ENCODE results near the gene XRCC6. TPM values are rescaled to one million over a fixed set of nuclear protein-coding genes. Genes with fewer than 3 reads are reported as not detected.

XRCC6 gene
- total and polyA plus RNA-seq, 2 of the 13 experiments (the other 11 are each of a cell fraction or from before 2014, with no cell fraction given): 124 to 625 TPM

DNA sequence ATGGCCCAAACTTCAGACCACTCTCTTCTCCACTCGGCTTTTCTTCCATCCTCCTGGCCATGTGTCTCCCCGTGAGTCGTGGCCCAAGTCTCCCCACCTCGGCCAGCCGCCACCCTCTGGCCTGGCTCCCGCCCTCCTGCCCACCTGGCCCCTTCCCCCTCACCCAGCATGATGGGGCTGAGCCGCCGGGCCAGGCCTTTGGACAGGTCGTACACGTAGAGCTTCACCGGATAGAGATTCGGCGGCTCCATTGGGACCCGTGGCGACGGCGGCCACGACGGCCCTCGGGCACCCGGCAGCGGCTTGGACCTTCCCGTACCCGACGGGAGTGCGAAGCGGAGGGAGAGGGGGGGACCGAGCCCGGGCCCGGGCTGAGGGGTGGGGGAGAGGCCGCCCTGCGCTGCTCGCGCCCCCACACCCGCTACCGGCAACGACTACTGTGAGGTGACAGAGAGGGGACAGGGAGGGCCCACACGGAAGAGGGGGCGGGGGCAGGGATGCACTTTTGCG, 451 bp upstream of the XRCC6 start, which contains the start of gene DESI1 (continued):
- TF ChIP-seq REST (IDR thresholded peaks at IDR 0.05; ENCODE audit: borderline replicate concordance in 1 of 2, low read depth in 1 of 2, low read length in 2 of 2): peak in 1 of 2 experiments; percentile 49; a peak in 1 of 4 replicates
- TF ChIP-seq PBX3 (CRISPR knock-in tag; IDR thresholded peaks at IDR 0.05; ENCODE audit: borderline replicate concordance): no peak
- TF ChIP-seq BORCS8-MEF2B (CRISPR knock-in tag; IDR thresholded peaks at IDR 0.05): no peak
- no peak for TF ChIP-seq ZNF441 (CRISPR knock-in tag; IDR thresholded peaks at IDR 0.05; ENCODE audit: borderline replicate concordance)
- TF ChIP-seq THRA (CRISPR knock-in tag; IDR thresholded peaks at IDR 0.05; ENCODE audit: borderline replicate concordance): peak; percentile 36; the same call in 1 of the 2 replicates
- TF ChIP-seq ZNF234 (CRISPR knock-in tag; conservative IDR thresholded peaks at IDR 0.05): no peak
- no peak for TF ChIP-seq ZBTB37 (CRISPR knock-in tag; IDR thresholded peaks at IDR 0.05)
- TF ChIP-seq, protein P1, sequence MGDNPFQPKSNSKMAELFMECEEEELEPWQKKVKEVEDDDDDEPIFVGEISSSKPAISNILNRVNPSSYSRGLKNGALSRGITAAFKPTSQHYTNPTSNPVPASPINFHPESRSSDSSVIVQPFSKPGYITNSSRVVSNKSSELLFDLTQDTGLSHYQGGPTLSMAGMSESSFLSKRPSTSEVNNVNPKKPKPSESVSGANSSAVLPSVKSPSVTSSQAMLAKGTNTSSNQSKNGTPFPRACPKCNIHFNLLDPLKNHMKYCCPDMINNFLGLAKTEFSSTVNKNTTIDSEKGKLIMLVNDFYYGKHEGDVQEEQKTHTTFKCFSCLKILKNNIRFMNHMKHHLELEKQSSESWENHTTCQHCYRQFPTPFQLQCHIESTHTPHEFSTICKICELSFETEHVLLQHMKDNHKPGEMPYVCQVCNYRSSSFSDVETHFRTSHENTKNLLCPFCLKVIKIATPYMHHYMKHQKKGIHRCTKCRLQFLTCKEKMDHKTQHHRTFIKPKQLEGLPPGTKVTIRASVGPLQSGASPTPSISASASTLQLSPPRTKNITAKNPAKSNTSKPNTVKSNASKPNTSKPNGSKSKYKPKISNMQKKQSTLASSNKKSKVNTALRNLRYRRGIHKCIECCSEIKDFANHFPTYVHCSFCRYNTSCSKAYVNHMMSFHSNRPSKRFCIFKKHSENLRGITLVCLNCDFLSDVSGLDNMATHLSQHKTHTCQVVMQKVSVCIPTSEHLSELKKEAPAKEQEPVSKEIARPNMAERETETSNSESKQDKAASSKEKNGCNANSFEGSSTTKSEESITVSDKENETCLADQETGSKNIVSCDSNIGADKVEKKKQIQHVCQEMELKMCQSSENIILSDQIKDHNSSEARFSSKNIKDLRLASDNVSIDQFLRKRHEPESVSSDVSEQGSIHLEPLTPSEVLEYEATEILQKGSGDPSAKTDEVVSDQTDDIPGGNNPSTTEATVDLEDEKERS (CRISPR knock-in tag; IDR thresholded peaks at IDR 0.05): no peak
- 0 out of 2 replicates have a peak, but pooled peaks have one; percentile 15 for TF ChIP-seq ISL2 (CRISPR knock-in tag; IDR thresholded peaks at IDR 0.05)
- TF ChIP-seq PAXIP1 (CRISPR knock-in tag; conservative IDR thresholded peaks at IDR 0.05): 0 out of 2 replicates have a peak, but pooled peaks have one; percentile 8
- TF ChIP-seq MBD4 (IDR thresholded peaks at IDR 0.05; ENCODE audit: borderline replicate concordance, low read length): no peak
- 0 out of 2 replicates have a peak, but pooled peaks have one; percentile 45 for TF ChIP-seq ZMYM2 (CRISPR knock-in tag; IDR thresholded peaks at IDR 0.05)
